ENCODE measurements around the gene BCAR1.
A peak's percentile ranks its signal among the peaks of the same experiment; 100 is the strongest.

- TF ChIP-seq CTCF (IDR thresholded peaks at IDR 0.05) = no peak
- TF ChIP-seq POLR2A (IDR thresholded peaks at IDR 0.05) = no peak
- no peak for TF ChIP-seq EP300 (IDR thresholded peaks at IDR 0.05)
- peak in 1 of 2 donors; percentile 19 for TF ChIP-seq POLR2AphosphoS5 (IDR thresholded peaks at IDR 0.05)
These were observed 3.0 kb upstream of the BCAR1 start for GRCh38 chr16:75254359-75254837.
